ENCODE results near the gene ITPR2.

ITPR2 gene

DNA sequence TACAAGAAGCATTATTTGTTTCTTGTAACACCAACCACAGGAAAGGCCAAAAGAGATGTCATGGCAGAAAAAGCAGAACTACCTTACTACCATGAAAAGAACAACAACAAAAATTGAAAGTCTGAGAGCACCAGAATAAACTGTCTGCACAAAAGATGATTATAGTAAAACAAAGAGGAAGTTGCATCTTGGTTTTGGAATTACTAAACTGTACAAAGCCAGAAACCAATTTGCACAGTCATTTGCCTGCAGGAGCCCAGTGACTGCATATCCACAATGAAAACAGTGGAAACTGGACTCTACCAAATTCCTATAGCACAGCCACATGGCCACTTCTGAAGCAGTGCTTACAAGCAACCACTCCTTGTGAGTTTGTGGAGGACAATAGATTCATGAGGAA lies 361.4 kb downstream of the ITPR2 start:
- no peak overlapping the region for H3K4me3 ChIP-seq (ENCODE audit: low read depth, low read length)
- no peaks in the 10 kb centered on the region for H3K27me3 ChIP-seq
- no peak for DNase-seq
- no peaks in the 10 kb centered on the region for H3K4me1 ChIP-seq
- H3K9me3 ChIP-seq: no peaks in the 10 kb centered on the region
- TF ChIP-seq, protein P1, sequence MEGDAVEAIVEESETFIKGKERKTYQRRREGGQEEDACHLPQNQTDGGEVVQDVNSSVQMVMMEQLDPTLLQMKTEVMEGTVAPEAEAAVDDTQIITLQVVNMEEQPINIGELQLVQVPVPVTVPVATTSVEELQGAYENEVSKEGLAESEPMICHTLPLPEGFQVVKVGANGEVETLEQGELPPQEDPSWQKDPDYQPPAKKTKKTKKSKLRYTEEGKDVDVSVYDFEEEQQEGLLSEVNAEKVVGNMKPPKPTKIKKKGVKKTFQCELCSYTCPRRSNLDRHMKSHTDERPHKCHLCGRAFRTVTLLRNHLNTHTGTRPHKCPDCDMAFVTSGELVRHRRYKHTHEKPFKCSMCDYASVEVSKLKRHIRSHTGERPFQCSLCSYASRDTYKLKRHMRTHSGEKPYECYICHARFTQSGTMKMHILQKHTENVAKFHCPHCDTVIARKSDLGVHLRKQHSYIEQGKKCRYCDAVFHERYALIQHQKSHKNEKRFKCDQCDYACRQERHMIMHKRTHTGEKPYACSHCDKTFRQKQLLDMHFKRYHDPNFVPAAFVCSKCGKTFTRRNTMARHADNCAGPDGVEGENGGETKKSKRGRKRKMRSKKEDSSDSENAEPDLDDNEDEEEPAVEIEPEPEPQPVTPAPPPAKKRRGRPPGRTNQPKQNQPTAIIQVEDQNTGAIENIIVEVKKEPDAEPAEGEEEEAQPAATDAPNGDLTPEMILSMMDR (IDR thresholded peaks at IDR 0.05; ENCODE audit: low read depth, low read length): no peak
- no peaks in the 10 kb centered on the region for H3K36me3 ChIP-seq

DNA sequence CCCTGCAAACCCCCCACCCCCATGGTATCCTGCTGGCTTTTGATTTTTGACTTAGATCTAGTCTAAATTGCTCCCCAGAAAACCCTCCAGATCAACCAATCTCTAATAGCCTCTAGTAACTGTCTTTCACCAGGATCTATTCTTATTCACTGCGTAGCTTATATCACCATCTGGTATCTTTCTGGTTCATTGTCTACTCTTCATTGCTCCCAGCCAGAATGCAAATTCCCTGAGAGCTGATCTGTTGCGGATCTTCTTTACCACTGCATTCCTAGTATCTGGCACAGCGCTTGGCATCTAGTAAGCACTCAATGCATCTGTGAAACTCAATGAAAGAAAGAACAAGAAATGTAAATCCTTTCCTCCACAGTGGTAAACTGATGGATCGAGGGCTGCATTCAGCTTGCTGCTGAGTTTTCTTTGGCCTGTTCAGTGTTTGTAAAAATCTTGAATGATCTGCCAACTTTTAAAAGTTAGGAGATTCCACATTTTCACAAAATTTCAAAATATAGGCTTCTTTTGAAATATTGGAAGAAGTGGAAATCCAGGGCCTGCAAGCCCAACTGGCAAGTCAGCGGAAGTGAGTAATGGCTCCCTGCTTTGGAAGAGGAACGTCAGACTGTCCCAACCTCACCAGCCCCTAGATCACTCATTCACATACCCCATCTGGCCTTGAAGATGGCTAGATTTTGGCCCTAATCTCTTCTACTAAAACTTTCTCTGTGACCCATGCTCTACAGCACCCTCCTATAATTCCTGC lies 363.4 kb downstream of the ITPR2 start:
- no peaks in the 10 kb centered on the region for H3K36me3 ChIP-seq
- H3K4me1 ChIP-seq: no peaks in the 10 kb centered on the region; the same call in 1 of the 2 replicates
- TF ChIP-seq, protein P1 (IDR thresholded peaks at IDR 0.05; ENCODE audit: low read depth, low read length): no peak
- DNase-seq: no peak
- H3K27me3 ChIP-seq: no peaks in the 10 kb centered on the region
- H3K9me3 ChIP-seq: no peaks in the 10 kb centered on the region
- H3K4me3 ChIP-seq (ENCODE audit: low read depth, low read length): no peak overlapping the region

- Histone ChIP-seq H3K4me1 (no peaks in the 10 kb centered on the region; the same call in 1 of the 2 replicates), H3K36me3 (no peaks in the 10 kb centered on the region), H3K9me3 (no peaks in the 10 kb centered on the region), H3K27me3 (no peaks in the 10 kb centered on the region), H3K4me3 (ENCODE audit: low read depth, low read length) (no peak overlapping the region)
- DNase-seq: no peak
- TF ChIP-seq, protein P1 (IDR thresholded peaks at IDR 0.05; ENCODE audit: low read depth, low read length): no peak
Observed at GRCh38 chr12:26467351-26467750, 365.6 kb downstream of the ITPR2 start.

DNA sequence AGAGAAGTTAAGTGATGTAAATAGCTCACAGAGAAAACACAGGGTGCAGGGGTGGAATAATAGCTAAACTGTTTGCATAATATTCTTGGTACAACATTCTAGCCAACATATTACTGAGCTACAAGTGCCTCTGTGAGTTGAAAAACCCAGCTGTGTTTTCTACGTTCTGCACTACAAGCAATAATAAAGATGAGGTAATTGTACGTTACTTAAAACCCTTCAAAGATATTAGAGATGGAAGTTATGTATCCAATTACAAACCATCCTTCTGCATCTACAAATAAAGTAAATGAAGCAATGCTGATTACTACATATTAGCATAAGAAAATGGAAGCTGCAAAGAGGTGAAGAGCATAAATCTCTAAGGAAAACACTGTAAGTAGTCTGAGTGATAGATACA lies 366.3 kb downstream of the ITPR2 start:
- Histone ChIP-seq H3K36me3 (no peaks in the 10 kb centered on the region), H3K4me3 (ENCODE audit: low read depth, low read length) (no peak overlapping the region), H3K9me3 (no peaks in the 10 kb centered on the region), H3K27me3 (no peaks in the 10 kb centered on the region), H3K4me1 (no peaks in the 10 kb centered on the region; the same call in 1 of the 2 replicates)
- TF ChIP-seq, protein P1 (IDR thresholded peaks at IDR 0.05; ENCODE audit: low read depth, low read length): no peak
- DNase-seq: no peak

DNA sequence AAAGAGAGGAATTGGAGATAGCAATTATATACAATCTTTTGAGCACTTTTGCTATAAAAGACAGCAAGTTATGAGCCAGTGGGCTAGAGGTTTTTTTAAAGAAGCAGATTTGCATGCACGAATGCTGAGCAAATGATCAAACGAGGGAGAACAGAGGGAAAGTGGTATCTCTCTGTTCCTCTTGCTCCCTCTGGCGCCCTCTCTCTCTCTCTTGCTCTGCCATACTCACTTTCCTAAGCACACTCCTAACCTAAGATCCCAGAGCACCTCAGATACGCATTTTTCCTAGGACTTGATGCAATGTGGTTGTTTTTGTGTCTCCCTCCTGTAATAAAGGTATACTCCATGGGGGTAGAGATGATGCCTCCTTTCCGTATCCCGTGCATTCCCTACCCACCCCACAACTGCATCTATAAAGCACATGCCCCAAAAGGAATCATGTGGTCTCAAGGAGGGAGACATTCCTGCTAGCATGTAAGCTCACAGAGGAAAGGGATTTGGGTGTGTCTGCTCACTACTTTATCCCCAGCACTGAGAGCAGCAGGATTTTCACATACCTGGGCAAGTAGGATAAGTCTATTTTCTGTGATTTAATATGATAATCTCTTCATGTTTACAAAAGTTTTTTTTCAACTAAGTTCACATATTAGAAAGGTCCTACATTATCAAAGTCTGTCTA lies 367.4 kb downstream of the ITPR2 start:
- Histone ChIP-seq H3K27me3 (no peaks in the 10 kb centered on the region), H3K9me3 (no peaks in the 10 kb centered on the region), H3K36me3 (no peaks in the 10 kb centered on the region), H3K4me3 (ENCODE audit: low read depth, low read length) (no peak overlapping the region), H3K4me1 (no peaks in the 10 kb centered on the region; the same call in 1 of the 2 replicates)
- DNase-seq: peak; percentile 9
- TF ChIP-seq, protein P1 (IDR thresholded peaks at IDR 0.05; ENCODE audit: low read depth, low read length): peak; percentile 33

DNA sequence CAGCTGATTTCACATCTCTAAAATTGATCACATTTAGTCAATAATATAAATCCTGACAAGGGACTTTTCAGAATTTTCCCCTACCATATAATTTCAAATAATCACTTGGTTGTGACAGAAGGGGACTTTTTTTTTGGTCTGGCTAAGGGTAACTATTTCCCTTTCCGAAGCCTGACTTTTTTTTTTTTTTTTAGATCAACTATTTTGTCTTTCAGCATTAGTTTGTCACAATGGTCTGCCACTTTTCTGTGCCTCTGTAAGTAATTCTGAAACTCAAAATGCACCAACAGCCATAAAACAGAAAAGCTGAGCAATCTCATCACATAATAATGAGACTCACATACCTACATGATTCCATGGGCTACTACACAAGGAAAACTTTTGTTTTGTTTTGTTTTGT lies 371.2 kb downstream of the ITPR2 start:
- no peak for DNase-seq

More for the DNA sequence above, 371.2 kb downstream of the ITPR2 start:
- Histone ChIP-seq H3K4me1 (no peaks in the 10 kb centered on the region; the same call in 1 of the 2 replicates), H3K4me3 (ENCODE audit: low read depth, low read length) (no peak overlapping the region), H3K9me3 (no peaks in the 10 kb centered on the region), H3K36me3 (no peaks in the 10 kb centered on the region), H3K27me3 (no peaks in the 10 kb centered on the region)
- TF ChIP-seq, protein P1 (IDR thresholded peaks at IDR 0.05; ENCODE audit: low read depth, low read length): no peak
